Right lobe of liver (tissue), 4 donors: Measurements from ENCODE around the gene SNX32.

Source experiments
- CTCF ChIP-seq, 4 donors: fragments of 200-600 bp in 3 of 4; fragments of 450-650 bp in 1 of 4; IDR thresholded peaks; one replicate each; pipeline versions ENCODE4 v1.5.1 to v1.8.0; 2016 to 2022; ENCODE audit warnings: antibody characterized with exemption in 4 of 4, mild to moderate bottlenecking in 2 of 4
- POLR2A ChIP-seq: fragments of 450-650 bp; IDR thresholded peaks from one replicate; pipeline ENCODE4 v1.6.1; 2017; ENCODE audit warnings: antibody characterized with exemption, mild to moderate bottlenecking
- donor health status: DM: no; HTN: no; CAD: no.
- donor health status: DM: no; HTN: no; CAD: no.
- donor health status: DM: no; HTN: yes; CAD: no.

GRCh38 chr11:65862191-65862735 is 28.5 kb downstream of the SNX32 start:
- no peak for TF ChIP-seq CTCF (IDR thresholded peaks at IDR 0.05)
- TF ChIP-seq POLR2A, result no peak
